OCI-LY7 (cell line): ENCODE data around the gene SDE2.

ENCODE experiments used
- CTCF ChIP-seq: fragments of 200-600 bp; sonication (generic); conservative IDR thresholded peaks from 2 replicates; pipeline ENCODE4 v1.5.1; 2014; ENCODE audit warnings: mild to moderate bottlenecking, antibody characterized with exemption, low read length, moderate library complexity, mixed read lengths
- EZH2phosphoT487 ChIP-seq: fragments of 200-600 bp; sonication (generic); IDR thresholded peaks from 2 replicates; pipeline ENCODE4 v1.6.1; 2018; ENCODE audit warnings: low read depth, borderline replicate concordance, mild to moderate bottlenecking, mixed run types, antibody characterized with exemption, low read length, moderate library complexity, mixed read lengths

- no peak for TF ChIP-seq CTCF
- TF ChIP-seq EZH2phosphoT487: no peak
Observed at GRCh38 chr1:226017070-226017469, 17.9 kb upstream of the SDE2 start.
